HG03025 (cell line): Measurements from ENCODE around the gene AFF3.
A peak's percentile ranks its signal among the peaks of the same experiment; 100 is the strongest.
"Not testable (repeated sequence)": the region's sequence is repeated elsewhere in the genome, so short reads cannot be mapped to it uniquely, and the experiment has no call there.

Experiments used
- ATAC-seq: cut with Tn5 transposase; IDR thresholded peaks from one replicate; pipeline ENCODE4 v1.9.1; 2021; ENCODE audit warnings: mild to moderate bottlenecking, moderate library complexity; ENCODE audit not compliant: unreplicated experiment, low FRiP score

The AFF3 gene

DNA sequence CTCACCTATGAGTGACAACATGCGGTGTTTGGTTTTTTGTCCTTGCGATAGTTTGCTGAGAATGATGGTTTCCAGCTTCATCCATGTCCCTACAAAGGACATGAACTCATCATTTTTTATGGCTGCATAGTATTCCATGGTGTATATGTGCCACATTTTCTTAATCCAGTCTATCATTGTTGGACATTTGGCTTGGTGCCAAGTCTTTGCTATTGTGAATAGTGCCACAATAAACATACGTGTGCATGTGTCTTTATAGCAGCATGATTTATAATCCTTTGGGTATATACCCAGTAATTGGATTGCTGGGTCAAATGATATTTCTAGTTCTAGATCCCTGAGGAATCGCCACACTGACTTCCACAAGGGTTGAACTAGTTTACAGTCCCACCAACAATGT lies 9.4 kb upstream of the AFF3 start:
- not testable (repeated sequence) for ATAC-seq

DNA sequence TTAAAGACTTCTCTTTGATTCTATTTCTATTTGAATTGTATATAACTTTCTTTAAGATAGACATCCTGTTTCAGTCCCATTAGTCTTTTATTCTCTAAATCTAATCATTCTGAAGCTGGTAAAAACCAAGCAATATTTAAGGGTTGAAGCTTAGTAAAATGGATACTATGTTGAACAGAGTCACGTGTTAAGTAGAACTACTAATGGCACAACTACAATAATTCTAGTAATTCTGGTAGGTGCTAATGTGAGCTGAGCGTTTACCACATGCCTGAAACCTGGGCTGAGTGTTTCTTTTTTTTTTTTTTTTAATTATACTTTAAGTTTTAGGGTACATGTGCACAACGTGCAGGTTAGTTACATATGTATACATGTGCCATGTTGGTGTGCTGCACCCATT lies 8.9 kb upstream of the AFF3 start:
- ATAC-seq: no peak

DNA sequence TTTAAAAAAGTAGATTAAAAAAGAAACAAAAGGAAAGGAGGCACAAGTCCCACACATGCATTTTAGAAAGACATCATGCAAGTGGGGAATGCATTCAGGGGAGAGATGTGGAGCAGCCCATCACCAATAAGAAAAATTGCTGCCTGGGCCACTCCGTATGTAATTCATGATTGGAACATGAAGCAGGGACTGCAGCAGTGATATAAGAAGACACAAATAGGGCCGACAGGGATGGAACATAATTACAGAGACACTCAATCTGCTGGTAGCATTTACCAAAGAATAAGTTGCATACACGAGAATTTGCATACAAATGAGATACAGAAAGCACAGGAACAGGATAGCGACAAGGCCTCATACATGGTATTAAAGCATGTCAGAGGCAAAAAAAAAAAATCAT lies 6.5 kb upstream of the AFF3 start:
- no peak for ATAC-seq

DNA sequence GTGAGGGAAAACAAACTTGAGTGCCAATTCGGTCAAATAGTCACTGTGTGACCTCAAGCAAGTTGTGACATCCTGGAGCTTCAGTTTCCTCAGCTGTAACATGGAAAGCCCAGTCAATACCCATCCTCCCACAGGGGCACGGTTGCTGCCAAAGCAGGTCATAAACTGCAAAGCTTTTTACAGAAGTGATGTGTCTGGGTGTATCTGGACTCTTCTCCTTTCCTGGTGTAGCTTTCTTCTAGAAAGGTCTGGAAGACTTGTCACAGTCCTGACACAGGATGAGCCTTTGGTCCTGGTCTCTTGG lies 4.2 kb upstream of the AFF3 start:
- ATAC-seq: no peak

DNA sequence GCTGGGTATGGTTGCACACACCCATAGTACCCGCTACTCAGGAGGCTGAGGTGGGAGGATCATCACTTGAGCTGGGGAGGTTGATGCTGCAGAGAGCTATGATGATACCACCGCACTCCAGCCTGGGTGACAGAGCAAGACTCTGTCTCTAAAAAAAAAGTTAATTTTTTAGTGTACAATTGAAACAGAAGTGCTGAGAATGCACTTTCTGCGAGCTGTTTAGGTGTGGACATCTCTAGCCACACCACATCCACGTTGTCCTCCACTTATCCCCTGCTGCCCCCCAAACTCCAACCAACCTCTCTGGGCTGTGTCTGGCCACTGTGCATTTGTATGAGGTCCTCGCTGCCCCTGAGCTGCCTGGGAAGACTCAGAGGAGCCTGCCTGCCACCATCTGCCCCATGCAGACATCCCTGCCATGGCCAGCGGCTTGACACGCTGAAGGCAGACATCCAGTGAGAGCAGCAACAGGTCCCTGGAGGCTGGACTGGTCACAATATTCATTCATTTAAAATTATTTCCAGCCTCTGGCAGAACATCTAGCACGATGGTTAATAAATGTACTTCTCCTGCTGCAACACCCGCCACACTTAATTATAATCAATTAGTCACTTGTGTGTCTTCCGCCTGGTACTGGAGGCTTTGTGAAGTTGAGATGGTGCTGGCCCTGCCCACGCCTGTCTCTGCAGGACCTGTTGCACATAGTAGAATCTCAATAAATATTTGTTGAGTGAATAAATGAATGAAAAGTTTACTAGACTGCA lies 3.7 kb upstream of the AFF3 start:
- no peak for ATAC-seq

DNA sequence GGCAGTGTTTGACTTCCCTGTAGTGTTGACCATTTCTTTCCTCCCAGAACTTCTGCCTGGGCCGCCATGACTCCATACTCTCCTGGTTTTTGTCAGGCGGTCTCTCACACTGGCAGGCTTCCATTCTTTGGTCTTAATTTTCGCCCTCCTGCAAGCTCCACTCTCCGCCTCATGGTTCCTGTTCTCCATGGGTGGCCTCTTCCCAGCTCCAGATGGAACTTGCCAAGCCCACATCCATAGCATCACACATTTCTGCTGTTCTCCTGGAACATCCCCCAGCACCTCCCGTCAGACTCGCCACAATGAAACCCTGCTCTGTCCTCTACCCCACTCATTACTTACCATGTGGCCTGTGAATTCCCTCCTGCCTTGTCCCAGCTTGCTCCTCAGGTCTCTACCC lies 896 bp upstream of the AFF3 start:
- no peak for ATAC-seq

DNA sequence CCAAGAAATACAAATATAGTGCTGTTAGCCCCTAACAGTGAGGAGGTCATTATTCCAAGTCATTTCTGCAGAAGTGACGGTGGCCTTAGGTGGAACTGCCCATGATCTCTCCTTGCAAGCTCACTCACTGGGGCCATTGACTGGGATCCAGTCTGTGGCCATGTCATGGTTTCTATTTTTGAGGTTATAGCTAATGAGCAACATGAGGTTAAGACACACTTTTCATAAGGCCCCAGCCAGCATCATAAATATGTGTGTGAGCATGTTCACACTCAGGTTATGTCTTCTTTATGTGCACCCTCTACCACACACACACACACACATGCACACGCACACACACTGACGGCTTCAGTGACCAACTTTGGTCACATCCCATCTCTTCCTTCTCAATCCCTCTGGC lies 484 bp downstream of the AFF3 start:
- peak; percentile 5 for ATAC-seq

DNA sequence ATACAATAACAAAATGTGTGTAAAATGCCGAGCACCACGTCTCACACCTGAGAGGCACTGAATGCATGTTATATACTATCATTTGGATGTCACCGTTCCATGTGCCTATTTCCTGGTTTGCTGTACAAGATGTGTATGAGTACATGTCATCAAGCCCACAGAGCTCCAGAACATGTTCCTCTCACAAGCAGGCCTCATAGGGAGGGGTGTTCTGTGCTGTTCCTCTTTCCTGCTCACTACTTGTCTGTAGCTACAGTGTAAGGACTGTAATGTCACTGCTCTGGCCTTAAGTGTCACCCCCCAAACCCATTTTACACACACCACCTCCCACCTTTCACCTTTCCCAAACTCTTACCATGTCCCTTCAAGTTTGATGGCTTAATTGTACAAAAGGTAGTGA lies 1.8 kb downstream of the AFF3 start:
- ATAC-seq: no peak

DNA sequence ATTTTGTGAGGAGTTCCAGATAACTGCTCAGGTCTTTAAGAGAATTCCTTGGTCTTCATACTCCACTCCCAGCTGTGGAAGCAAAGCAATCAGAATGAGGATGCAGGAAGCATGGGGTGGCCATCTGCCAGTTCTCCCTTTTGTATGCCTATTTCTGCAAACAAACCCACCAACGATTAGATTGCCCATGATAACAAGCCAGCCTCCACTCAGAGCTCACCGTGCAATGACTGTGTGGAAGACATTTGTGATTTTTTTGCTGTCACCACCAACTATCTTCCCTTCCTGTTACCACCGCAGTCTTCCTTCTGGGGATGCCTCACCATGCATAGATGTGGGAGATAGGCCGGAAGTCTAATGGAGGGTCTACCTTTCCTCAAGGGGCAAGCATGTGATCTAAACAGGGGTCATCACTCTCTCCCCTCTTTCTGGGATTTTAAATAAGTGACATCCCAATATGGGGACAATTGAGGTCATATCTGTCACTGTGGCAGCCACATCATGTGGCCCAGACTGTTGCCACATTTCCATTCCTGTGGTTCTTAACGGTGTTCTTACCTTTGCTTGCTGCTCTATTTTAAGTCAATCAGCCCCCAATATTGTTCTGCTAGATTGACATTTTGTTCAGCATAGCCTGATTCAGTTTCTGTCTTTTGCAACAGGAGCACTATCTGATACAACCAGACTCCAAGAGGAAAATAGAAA lies 4.4 kb downstream of the AFF3 start:
- no peak for ATAC-seq

DNA sequence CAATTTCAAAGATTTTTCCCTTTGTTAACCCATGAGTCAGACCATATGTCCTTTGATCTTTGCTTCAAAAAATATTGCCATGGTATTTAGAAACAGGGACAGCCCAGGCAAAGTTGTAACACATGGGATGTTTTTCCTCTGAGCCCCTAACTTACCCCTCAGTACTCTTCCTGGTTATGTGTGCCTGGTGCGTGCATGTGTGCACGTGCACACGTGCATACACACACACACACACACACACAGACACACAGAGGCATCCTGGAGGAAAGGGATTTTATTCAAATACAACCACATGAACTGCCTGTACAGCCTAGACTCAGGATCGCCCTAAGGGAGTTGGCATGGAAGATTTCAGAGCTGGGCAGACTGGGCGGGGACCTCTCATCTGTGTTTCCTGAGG lies 5.1 kb downstream of the AFF3 start:
- ATAC-seq: no peak

DNA sequence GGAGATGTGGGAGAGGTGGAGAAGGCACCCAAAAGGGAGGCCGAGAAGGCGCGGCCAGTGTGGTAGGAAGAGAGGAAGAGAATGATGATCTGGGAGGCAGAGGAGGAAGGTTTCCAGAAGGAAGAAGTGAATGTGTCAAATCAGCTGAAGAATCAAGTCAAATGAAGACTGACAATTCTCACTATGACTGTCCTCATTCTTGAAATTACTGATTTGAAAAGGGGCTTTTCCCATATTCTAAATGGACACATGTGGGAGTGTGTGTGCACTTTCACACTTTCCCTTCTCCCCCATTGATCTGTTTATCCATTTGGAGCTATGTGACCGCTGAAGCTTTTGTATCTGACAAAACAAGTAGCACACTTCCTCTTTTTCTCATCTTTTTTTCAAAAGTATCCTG lies 6.1 kb downstream of the AFF3 start:
- ATAC-seq: no peak

DNA sequence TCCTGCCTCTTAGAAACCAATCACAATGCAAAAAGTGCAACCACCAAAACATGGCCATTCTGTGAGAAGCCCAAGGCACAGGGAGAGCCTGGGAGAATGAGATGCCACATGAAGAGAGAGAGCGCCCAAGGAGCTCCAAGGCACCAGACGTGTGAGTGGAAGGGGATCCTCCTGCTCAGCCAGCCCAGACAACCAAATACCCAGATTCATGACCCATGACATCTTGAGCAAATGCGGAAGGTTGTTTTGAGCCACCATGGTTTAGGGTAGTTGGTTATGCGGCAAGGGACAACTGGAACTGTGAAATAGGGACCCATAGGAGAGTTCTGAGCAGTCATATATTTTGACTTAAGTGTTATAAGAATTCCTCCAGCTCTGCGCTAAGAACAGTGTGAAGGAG lies 7.0 kb downstream of the AFF3 start:
- ATAC-seq: no peak

DNA sequence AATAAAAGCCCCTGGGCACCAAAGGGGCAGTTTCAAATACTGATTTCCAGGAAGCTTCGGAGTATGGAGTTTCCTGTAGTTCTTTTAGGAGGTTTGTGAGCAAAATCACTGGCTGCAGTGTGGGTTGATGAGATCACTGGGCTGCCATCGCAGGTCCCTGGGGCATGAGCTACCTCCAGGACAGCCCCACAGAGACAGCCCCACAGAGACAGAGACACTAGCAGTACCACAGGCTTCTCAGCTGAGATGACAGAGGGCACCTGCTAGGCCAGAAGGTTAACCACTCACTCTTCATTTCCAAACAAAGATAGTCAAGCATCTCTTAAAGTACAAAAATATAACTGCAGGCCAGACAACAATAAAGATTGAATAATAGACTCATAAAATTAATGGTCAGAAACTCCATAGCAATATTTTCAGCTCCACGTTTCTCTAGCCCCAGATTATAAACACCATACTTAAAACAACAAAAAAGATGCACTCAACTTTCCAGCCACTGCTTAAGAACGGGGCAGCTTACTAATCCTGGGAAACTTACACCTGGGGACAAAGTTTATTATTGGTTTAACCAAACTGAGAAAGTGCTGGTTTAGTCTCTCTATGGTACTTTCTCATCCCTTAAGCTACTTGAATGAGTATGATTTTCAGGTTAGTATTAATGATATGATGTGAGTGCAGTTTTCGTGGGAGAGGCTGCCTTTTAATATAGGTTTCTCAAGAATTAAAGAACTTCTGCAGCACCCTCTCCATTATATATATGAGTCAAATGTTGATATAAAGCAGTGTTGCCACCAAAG lies 11.6 kb downstream of the AFF3 start:
- no peak for ATAC-seq

DNA sequence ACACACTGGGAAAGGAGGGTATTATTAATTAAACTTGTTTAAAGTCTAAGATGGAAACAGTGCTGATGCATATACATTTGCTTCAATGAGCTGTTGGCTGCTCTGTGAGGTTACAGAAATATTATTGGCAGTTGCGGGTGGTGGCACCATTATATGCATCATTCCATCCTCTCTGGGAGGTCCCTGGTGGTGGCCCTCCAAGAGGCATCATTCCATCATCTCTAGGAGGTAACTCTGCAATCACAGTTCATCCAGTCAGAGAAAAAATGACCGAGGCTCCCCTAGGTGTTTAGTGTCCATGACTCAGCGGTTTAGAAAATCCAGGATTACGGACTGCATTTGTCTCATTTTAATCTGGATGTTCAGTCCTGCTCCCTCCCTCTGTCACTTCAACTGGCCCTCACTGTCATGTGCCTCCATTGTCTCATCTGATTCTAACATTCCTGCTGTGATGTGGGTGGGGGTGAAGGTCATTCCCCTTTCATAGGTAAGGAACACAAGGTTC lies 15.4 kb downstream of the AFF3 start:
- no peak for ATAC-seq

DNA sequence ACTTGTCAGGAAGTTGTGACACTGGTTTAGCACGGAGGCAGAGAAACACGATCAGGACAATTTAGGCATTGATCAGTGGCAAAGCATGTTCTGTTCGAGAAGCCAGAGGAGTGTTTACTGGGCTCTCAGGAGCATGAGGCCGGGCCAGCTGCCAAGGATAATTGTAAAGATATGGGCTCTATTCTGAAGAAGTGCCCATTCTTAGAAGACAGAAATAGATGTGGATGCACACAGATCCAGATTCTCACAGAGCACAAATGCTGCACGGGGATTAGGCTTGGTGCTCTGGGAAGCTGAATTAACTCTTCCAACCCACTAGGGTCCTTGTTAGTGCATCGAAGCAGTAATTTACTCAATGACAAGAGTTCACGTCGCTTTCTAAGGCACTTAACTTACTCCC lies 16.2 kb downstream of the AFF3 start:
- no peak for ATAC-seq

DNA sequence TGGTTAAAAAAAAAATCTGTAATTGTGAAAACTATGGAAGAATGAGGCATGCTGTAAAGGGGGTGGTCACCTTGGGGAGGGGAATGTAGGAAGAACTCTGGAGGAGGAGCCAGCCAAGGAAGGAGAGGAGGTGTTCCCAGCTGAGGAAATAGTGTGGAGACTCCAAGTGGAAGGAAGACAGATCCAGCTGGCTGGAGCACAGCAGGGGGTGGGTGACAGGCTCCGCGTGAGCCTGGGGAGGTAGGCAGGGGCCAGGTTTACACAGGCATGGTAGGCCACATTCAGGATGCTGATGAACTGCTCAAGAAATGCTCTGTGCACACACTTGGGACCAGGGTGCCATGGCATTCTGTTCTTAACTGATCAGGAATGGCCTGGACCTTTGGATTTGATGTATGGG lies 16.8 kb downstream of the AFF3 start:
- ATAC-seq: no peak

DNA sequence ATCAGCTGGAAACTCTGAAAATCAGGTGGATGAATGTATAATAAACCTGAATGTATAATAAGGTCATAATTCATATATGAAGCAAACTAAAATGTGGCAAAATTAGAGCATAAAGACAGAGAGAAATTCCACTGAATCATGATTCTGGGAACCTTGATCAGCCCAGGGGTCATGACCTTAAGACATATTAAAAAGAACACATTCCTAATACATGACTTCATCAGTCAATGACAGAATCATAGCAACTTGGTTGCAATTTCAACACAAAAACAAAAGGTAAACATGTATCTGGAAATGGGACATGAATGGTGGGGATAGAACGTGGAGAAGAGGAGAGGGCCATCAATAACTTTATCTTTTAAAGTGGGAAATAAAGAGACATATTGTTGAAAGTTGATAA lies 17.6 kb downstream of the AFF3 start:
- ATAC-seq: no peak

DNA sequence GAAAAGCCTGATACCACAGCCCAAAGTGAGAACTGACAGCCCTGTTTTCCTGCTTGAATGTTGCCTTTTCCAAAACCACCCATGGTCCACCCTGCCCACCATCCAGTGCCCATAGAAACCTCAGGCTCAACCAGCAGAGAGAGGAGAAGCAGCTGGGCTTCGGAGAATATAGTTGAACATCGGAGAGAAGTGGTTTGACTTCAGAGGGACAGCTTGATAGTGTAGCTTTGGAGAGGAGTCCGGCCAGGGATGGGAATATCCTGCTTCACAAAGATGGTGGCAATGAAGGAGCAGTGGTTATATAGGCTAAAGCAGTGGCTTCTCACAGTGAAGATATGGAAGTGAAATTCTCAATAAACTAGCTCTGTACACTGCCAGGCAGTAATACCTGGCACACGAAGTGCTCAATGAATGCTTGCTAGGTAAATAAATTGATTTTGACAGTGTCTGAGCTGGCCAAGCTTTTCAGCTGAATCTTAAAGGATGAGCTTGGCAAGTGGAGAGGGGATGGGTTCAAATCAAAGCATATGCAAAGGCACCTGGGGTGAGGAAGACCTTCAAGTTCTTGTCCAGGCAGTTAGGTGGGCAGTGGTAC lies 21.2 kb downstream of the AFF3 start:
- no peak for ATAC-seq

DNA sequence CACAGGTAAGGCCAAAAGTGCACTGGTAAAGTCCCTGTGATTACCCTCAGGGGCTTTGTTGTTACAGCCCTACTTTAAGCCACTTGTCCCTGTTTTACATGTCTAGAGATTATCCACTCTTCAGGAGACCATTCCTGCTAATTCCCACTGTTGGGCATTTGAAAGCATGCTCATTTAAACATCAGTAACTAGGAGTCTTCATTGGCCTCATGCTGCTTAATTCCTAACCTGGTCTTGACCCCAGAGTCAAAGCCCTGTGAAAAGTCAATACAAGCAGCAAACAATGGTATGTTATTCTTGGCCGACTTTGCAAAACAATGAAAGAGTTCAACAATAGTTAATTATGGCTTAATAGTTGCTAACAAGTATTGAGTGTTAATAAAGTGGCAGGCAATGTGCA lies 23.2 kb downstream of the AFF3 start:
- ATAC-seq: no peak

DNA sequence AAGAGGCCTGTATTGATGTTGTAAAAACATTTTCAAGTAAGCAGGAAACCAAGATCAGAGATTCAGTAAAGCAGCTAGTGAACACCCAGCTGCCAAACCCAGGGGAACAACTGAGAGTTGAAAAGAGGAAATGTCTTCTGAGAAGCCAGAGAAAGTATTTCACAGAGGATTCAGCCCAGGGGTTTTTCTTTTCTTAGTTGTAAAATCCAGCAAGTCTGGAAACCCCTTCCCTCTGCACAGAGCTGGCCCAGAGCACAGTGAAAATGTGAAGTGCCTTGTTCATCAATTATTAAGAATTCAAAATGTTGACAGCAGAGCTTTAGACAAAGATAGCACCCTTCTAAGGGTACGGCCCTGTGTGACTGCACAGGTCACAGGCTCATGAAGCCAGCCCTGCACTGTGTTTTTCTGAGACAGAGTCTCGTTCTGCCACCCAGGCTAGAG lies 28.4 kb downstream of the AFF3 start:
- peak; percentile 89 for ATAC-seq

DNA sequence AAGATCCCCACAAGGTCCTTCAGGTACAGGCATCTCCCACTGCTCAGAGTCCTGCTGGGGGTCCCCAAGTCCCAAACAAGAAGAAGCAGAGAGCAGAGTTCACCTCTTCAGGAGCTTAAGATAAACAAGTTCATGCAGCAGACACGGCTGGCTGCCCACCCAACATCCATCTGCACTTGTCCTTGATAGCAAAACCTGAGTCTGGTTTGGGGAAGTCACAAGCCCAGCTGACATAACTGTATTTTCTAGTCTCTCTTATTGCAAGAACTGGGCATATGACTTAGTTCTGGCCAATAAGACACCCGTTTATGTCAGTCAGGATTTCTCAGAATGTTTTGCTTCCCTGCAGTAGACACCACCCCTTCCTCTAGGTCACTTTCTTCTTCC lies 31.8 kb downstream of the AFF3 start:
- ATAC-seq: no peak
